GM21737 (cell line): ENCODE data around the gene FBXO48.

ENCODE experiments used
- ATAC-seq: cut with Tn5 transposase; IDR thresholded peaks from one replicate; pipeline ENCODE4 v1.9.1; 2021; ENCODE audit warnings: mild to moderate bottlenecking, moderate library complexity; ENCODE audit not compliant: unreplicated experiment

Gene FBXO48

DNA sequence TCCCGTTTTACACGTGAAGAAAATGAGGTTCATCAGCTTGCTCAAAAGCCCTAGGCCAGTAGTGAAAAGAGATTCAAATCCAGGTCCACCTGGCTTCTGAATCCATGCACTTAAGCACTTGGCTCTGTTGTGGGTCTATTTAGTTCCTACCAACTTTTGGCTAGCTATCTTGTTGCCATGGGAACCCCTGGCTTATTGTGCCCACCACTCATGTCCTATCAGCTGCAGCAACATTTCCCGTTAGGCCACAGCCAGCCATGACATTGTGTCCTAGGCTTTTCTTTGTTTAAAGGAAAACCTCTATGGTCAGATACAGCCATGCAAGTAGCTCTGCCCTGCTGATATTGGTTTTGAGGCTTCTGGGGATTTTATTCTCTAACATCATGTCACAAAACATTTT, 52.2 kb downstream of the FBXO48 start:
- no peak for ATAC-seq

GRCh38 chr2:68414452-68414851, 52.6 kb downstream of the FBXO48 start:
- no peak for ATAC-seq

DNA sequence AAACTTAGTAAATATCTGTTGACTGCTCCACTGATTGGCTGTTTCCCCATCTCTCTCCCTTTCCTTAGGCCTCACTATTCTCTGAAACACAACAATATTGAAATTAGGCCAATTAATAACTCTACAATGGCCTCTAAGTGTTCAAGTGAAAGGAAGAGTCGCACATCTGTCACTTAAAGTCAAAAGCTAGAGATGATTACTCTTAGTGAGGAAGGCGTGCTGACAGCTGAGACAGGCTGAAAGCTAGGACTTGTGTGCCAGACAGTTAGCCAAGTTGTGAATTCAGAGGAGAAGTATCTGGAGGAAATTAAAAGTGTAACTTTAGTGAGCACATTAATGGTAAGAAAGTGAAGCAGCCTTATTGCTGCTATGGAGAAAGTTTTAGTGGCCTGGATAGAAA, 53.6 kb downstream of the FBXO48 start:
- ATAC-seq, result no peak

DNA sequence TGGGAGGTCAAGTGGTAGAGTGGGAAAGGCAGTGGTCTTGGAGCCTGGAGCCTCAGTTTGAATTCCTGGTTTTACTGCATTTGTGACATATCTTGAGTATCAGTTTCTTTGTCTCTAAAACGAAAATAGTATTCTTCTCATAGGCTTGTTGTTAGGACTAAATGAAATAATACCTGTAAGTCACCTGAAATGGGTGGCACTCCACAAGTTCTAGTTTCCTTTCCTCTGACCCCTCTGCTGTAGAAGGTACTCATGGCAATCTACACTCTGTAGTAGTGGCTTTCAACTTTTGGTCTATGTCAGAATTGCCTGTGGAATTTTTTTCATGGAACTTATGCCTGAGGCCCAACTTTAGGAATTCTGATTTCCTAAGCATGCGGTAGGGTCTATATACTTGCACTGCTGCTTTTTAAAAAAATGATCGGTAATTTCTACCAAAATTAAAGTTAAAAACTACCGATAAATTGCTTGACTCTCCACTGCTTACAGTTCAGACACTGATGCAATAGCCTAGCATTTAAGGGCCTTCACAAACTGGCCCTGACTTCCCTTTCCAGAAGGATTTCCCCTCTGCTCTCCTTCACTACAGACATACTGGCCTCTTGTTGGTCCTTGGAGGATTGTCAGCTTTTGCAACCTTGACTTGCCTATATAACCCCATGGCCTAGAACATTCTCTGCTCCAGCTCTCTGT, 54.8 kb downstream of the FBXO48 start:
- ATAC-seq, result peak; percentile 37

DNA sequence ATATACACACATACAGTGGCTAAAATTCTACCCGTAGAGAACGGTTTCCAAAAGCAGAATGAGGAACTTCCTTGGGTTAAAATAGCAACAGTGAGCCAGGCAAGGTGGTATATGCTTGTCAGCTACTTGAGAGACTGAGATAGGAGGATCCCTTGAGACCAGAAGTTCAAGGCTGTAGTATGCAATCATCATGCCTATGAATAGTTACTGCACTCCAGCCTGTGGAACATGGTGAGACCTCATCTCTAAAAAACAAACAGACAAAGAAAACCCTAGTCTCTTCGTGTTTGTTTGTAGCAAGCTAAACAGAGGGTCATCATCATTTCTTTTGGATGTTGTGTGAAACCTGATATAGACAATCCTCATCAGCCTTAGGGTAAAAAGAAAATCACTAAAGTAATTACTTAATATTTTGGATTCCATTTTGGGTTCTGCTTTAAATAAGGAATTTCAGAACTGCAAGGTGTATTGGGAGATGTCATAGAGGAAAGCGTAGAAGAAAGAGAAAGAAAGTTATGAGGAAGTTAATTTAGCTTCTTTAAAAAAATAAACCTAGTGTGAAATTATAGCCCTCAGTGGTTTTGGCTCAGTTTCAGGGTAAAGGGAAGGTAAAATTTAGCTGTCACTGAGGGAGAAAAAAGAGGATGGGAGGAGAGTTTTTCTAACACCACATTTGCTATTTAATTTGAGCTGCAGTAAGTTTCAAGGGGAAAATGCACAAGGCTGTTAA, 55.5 kb downstream of the FBXO48 start:
- ATAC-seq, result peak; percentile 89
